Activated CD8-positive, alpha-beta memory T cell treated with anti-CD3 and anti-CD28 coated beads, Interleukin-2, amount 50 U/mL, for 48 hours (primary cell): ENCODE data around the gene LDLRAD4.

Experiments
- DNase-seq: peaks from one replicate; pipeline ENCODE4 v3.0.0-alpha.2; 2020

Gene LDLRAD4

GRCh38 chr18:13612196-13612997 lies 393.8 kb downstream of the LDLRAD4 start:
- DNase-seq, result peak; percentile 84

DNA sequence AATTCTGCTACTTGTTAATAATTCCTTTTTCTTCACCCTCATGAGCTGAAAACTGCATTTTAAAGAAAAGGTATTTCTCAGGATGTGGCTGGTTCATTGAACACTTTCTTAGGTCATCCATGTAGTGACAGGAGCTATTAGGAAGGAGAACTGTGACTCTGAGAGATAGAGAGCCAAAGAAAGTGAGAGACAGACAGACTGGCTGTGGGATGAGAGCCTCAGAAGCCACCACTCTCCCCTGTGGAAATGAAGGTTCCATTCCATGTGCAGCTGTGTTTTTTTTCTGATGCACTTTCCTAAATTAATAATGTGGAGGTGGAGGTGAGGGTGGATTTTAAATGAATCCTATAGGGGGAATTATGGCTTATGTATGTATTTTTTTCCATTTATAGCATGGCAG lies 394.5 kb downstream of the LDLRAD4 start:
- no peak for DNase-seq

DNA sequence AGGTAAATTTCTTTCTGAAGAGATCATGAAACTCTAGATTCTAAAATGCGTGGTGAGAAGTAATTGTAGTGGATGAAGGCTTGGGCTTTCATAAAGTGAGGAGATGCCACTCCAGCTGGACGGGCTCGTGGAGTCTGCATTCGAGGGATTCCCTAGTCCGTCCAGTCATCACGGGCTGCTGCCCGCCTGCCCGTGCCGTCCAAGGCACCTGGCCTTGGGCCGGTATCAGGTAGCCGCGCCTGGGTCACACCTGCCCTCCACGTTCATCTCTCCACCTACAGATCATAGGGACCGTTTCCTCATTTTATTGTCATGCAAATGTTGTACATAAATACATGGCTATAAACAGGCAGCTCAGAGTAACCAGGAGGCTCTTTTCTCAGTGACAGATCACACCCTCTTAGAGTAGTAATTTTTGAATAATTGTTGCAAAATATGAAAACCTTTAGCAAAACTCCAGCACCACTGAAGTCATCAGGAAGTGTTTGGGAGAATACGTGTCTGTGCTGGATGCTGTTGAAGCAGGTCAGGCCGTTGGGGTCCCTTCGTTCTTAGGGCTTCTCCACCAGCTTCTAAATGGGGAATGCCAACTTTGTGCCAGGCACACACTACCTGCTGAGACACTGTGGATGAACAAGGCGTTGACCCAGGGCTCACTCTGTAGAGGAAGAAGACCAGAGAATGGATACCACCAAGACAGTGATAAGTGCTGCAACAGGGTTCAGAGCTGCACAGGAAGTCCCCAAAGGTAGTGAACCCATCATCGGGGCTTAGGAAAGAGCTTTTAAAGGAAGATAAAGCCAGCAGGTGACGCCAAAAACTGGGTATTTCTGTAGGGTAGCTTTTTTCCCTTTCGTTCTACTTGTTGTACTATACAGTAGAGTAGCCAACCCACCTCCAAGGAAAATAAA lies 395.3 kb downstream of the LDLRAD4 start:
- no peak for DNase-seq

GRCh38 chr18:13614641-13615288 lies 396.2 kb downstream of the LDLRAD4 start:
- DNase-seq, result peak; percentile 72

DNA sequence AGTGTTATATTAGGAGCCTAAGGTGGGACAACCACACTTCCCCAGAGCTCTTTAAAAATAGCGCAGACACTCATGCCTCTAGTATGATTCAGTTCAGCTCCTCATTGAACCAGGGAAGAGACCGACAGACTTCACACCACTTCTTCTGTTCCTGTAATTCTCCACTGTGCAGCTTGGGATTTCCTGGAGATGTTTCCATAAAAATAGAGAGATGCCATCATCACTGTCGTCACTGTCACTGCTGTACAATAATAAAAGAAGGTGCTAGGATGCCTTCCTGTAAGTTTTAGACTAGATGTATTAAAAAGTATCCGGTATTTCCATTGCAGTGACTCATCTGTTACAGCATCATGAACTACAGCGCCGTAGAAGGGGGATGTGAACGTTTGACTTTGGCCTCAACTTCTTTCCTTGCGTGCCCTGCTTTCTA lies 396.9 kb downstream of the LDLRAD4 start:
- DNase-seq, result no peak

GRCh38 chr18:13616041-13616440 lies 397.5 kb downstream of the LDLRAD4 start:
- DNase-seq, result no peak

- DNase-seq, result no peak
Observed at GRCh38 chr18:13616525-13617035, 398.0 kb downstream of the LDLRAD4 start.

GRCh38 chr18:13617826-13618515 lies 399.4 kb downstream of the LDLRAD4 start:
- DNase-seq, result no peak

- DNase-seq, result no peak
Observed at GRCh38 chr18:13618760-13619438, 400.3 kb downstream of the LDLRAD4 start.

DNA sequence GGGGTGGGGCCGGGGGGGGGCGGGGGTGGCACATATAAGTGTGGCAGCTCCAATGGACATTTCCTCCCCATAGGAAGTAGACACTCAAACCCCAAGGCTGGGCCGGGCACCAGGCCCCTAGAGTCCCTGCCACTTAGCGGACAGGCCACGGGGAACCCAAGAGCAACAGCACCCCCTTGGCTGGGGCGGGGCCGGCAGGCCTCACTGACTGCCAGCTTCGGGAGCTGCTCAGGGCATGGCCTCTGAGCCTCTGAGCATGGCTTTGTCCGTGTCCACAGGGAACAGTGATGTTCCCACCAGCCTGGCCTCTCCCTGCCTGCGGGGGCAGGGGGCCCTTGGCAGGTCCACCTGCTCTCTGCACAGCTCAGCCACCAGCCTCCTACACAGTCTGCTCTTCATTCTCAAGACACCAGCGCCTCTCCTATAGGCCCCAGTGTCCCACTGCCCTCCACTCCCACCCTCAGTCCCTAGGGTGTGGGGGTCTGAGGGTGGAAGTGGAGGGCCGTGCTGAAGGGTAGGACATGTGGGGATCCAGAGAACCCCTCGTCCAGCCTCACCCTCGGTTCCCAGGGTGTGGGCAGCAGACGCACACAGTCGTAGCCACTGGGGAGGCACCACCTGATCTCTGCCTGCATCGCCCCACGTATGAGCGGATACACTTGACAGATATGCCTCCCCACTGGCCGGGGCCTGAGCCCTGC lies 401.1 kb downstream of the LDLRAD4 start:
- DNase-seq, result no peak

DNA sequence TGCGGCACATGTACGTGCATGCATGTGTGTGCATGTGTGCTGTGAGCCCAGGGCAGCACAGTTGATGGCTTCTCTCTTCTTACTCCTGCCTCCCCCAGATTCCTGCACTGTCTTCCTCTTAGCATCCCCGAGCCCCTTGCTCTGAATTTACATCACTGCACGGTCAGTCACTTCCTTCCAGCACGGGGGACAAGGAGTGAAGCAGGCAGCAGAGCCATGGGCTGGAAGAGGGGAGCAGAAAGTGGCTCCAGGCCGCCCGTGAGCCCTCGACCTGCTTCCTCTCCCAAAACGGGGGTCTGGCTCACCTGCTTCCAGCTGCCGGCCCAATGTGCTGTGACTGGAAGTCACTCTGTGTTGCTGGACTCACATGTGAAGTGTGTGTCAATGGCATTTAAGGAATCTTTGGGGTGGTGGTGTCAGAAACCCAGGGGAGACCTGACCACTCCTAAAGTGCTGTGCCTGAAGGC lies 401.7 kb downstream of the LDLRAD4 start:
- DNase-seq, result no peak

DNA sequence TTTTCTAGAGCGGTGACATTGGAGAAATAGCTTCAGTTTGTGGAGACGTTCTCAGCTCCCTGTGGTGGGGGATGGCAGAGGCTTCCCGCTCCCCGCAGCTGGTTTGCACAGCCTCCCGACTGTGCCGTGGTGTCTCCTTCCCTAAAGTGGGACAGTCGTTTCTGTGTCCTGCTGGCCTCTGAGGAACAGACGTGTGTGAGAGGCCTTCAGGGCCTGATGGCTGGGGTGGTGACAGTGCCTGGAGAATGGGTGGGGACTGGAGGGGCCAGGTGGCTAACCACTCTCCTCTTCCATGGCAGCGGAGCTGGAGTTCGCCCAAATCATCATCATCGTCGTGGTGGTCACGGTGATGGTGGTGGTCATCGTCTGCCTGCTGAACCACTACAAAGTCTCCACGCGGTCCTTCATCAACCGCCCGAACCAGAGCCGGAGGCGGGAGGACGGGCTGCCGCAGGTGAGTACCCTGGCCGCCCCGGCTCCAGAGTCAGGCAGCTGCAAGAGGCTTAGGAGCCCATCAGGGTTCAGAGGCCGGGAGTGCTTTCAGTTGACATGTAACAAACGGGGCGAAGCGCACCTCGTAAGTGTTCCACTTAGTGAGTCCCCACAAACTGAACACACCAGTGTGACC lies 402.4 kb downstream of the LDLRAD4 start:
- DNase-seq, result no peak

DNA sequence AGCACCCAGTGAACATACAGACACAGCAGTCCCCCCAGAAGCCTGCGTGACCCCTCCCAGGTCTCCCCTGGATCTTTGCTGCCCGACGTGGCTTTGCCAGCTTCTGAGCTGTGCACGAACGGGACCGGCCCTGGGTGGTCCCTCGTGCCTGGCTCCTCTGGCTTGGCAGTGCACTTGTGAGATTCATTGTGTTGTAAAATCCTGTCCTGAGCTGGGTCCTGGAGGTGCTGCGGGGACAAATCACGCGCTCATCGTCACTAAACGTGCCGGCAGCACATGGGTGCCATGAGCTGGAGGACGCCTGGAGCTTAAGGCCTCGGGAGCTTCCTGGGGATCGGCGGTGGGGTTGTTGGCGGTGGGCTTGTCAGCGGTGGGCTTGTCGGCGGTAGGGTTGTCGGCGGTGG lies 402.9 kb downstream of the LDLRAD4 start:
- DNase-seq, result no peak

DNA sequence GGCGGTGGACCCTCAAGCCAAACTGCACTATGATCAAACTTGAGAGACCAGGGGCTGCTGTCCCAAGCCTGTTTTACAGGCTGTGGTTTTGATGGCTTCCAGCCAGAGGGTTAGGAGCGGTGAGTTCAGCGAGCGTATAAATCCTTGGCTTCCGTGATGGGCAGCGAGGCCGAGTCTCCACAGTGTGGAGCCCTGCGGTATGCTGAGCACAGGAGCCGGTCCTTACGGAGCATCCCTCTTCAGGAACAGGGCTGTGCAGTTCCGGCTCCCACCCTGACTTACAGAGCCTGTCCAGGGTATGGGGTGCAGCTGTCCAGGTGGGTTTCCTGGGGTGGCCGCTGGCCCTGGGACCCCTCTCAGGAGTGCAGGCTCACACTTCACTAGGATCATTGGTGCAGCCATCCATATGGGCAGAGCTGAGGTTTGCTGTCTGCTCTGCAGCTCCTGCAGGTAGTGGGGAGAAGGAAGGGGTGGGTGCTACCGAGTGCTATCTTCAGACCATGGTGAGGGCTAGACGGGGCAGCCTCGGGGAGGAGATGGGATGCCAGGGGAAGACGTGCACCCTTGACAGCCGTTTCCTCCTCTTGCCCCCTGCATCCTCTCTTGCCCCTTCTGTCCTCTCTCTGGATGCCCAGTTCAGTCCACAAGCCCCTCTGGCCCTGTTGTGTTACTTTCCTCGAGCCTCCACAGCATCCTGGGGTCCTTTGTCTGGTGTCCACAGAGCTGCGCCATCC lies 403.5 kb downstream of the LDLRAD4 start:
- no peak for DNase-seq

DNA sequence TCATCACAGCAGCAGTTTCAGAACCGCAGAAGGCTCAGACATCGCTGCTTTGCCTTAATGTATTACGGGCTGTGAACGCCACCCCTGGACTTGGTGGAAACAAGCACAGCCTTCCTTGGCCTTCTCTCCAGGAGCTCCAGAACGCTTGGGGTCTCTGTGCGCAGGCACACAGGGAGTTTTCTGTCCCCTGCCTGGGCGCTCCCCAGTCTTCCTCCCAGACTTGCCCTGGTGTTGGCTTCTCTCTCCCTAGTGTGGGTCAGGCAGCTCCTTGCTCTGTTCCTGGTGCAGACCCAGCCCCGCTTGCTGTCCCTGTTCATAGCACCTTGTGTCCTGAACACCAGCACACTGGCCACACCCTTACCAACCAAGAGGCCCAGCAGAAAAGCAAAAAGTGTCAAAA lies 404.2 kb downstream of the LDLRAD4 start:
- no peak for DNase-seq

GRCh38 chr18:13623348-13623747 lies 404.8 kb downstream of the LDLRAD4 start:
- DNase-seq, result no peak

DNA sequence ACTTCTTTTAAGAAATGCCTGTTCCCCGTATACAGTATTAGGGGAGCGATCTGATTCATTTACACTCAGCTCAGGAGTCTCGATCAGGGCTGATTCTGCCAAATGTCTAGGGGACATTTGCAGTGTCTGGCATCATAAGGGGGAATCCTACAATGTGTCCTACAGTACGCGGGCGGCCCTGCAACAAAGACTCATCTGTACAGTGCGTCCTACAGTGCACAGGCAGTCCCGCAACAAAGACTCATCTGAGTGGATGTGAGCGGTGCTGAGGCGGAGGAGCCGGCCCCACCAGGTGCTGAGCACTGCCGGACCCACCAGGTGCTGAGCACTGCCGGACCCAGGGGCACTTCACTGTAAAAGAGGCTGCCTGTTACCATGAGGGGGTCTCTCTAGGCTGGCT lies 405.3 kb downstream of the LDLRAD4 start:
- DNase-seq, result no peak

GRCh38 chr18:13624563-13625237 lies 406.1 kb downstream of the LDLRAD4 start:
- no peak for DNase-seq

GRCh38 chr18:13625355-13625754 lies 406.8 kb downstream of the LDLRAD4 start:
- DNase-seq, result no peak
